Activated naive CD4-positive, alpha-beta T cell treated with anti-CD3 and anti-CD28 coated beads, Interleukin-2, amount 50 U/mL, for 72 hours (primary cell): ENCODE results near the gene RELN. TPM values are rescaled to one million over a fixed set of nuclear protein-coding genes. Genes with fewer than 3 reads are reported as not detected.
"Not testable (repeated sequence)": the region's sequence is repeated elsewhere in the genome, so short reads cannot be mapped to it uniquely, and the experiment has no call there.

Experiments
- ATAC-seq, 2 donors: fragments of 150-1000 bp; cut with Tn5 transposase; 2 replicates each; pipeline ENCODE4 v1.10.0; 2021; ENCODE audit warnings: mild to moderate bottlenecking in 2 of 2, moderate library complexity in 2 of 2
- DNase-seq, 2 donors: peaks; one replicate each; pipeline ENCODE4 v3.0.0; 2021 to 2022; ENCODE audit warnings: low spot score in 2 of 2
- H3K27ac Mint-ChIP-seq, 2 donors: one replicate each; pipeline ENCODE4 v1.8.0; 2022; ENCODE audit warnings: mild to moderate bottlenecking in 2 of 2, mixed read lengths in 2 of 2
- H3K36me3 Mint-ChIP-seq, 2 donors: one replicate each; pipeline ENCODE4 v1.8.0; 2022; ENCODE audit warnings: mixed read lengths in 2 of 2
- H3K9me3 Mint-ChIP-seq, 2 donors: one replicate each; pipeline ENCODE4 v1.8.0; 2022; ENCODE audit warnings: mixed read lengths in 2 of 2
- total RNA-seq, 2 donors: library from RNA; stranded (reverse); gene quantifications; one replicate each; pipeline ENCODE4 v1.2.3, GENCODE V29; 2022

Gene RELN
- total RNA-seq, 2 donors from 2014 or later, result not detected

DNA sequence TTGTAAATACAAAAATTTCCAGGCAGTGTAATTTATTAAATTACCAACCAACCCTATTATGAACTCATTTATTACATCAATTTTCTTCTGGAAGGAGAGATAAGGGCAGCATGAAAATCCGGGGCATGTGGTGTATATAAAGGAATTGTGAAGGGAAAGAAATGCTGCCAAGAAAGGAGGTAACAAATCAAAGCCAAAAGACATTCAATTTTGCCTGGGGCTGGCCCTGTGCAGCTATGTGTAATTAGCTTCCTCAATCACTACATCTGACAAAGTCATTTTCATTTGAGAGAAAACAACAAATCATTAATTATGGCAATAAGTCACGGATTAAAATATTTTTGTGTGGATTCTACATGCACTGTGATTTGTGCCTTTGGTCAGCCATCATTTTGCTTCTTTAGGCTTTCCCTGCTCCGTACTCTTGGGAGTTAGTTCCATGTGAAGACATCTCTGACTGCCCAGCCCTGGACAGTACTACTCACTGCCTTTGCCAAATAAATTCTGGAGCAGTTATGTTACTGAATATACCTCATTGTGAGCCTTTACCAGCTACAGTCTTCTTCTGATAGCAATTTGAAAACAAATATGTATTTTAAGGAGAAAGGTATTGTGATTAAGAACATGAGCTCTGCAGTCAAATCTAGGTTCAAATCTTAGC lies 191.7 kb downstream of the RELN start:
- no peaks in the 10 kb centered on the region for H3K36me3 Mint-ChIP-seq
- no peaks in the 10 kb centered on the region for H3K9me3 Mint-ChIP-seq
- ATAC-seq (no peak), DNase-seq (no peak)
- no peak overlapping the region for H3K27ac Mint-ChIP-seq

DNA sequence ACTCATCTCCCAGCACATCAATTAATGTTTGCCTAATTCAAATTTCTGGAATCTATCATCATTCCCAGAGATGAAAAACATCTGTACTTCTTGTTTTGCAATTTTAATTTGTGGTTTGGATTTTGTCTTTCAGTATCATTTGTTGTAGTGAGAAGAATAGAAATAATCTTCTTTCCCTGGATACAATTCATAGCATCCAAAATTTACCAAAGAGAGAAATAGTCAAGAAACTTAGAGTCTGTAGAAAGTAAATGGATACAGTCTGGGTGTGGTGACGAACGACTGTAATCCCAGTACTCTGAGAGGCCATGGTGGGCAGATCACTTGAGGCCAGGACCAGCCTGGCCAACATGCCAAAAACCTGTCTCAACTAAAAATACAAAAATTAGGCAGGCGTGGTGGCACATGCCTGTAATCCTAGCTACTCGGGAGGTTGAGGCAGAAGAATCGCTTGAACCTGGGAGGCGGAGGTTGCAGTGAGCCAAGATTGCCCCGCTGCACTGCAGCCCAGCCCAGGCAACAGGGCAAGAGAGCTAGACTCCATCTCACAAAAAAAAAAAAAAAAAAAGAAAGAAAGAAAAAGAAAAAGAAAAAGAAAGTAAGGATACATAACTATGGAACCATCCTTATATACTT lies 193.0 kb downstream of the RELN start:
- Mint-ChIP-seq H3K9me3 (no peaks in the 10 kb centered on the region), H3K36me3 (no peaks in the 10 kb centered on the region), H3K27ac (no peak overlapping the region)
- no peak for ATAC-seq
- DNase-seq, result no peak

DNA sequence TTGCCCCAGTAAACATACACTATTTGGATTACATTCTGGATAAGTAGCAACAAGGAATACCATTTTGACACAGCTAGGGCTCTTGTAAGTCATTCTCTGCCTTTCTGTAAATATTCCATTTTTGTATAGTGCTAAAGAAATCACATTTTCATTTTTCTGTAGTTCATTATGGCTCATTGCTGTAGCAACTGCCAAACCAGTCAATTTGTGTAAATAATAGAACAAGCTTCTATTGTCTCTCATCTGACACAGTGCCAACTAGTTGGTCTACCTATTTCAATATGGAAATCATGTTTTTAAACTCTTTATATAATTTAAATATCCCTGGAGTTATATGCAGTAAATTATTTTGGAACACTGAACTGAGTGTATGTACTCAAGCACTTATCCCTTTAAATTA lies 193.7 kb downstream of the RELN start:
- no peak for ATAC-seq
- Mint-ChIP-seq H3K9me3 (no peaks in the 10 kb centered on the region), H3K27ac (no peak overlapping the region), H3K36me3 (no peaks in the 10 kb centered on the region)
- DNase-seq, result no peak

DNA sequence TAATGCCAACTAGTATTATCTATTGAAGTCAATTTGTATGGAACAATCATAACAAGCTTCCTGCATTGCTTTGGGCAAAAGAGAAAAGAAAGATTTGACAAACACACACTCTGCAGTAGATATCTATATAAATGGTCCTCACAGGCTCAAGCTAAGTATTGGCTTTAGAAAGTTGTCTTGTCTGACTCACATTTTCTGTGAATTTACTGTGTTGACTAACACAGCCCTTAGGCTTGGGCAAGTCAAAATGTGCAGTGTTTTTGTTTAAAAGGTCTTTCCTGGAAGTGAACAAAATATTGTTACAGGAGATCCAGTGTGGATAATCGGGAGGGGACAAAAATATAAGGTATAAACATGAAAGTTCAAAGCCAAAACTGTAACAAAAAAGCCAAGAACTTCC lies 194.4 kb downstream of the RELN start:
- Mint-ChIP-seq H3K27ac (no peak overlapping the region), H3K9me3 (no peaks in the 10 kb centered on the region), H3K36me3 (no peaks in the 10 kb centered on the region)
- ATAC-seq, result peak in 1 of 2 donors; percentile 43
- DNase-seq, result no peak

DNA sequence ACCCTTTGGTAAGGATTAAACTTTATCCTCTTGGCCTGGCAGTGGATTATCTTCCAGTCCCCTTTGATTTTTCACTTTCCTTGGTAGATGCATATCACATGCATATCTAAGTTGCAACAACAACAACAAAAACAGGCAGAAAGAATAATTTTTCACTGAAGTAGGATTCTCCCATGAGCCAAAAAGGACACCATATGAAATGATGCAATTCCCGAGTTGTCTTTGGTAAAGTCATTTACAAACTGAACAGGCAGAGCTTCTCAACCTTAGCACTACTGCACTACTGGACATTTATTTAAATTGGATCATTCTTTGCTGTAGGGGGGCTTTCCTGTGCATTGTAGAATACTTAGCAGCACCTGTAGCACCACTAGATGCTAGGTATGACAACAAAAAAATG lies 195.0 kb downstream of the RELN start:
- ATAC-seq (no peak), DNase-seq (no peak)
- H3K27ac Mint-ChIP-seq, result no peak overlapping the region
- H3K9me3 Mint-ChIP-seq, result no peaks in the 10 kb centered on the region
- no peaks in the 10 kb centered on the region for H3K36me3 Mint-ChIP-seq

DNA sequence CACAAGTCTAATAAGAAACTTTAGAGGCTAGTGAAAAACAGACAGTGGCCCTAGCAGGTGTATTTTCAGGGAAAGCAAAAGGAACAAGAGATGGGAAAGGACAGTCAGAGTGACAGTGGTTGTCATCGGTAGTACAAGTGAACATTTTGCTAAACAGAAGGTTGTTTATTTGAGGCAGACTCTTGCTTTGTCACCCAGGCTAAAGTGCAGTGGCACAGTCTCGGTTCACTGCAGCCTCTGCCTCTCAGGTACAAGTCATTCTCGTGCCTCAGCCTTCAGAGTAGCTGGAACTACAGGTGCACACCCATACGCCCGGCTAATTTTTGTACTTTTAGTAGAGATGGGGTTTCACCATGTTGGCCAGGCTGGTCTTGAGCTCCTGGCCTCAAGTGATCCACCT lies 195.8 kb downstream of the RELN start:
- DNase-seq (no peak), ATAC-seq (no peak)
- no peak overlapping the region for H3K27ac Mint-ChIP-seq
- H3K36me3 Mint-ChIP-seq, result no peaks in the 10 kb centered on the region
- no peaks in the 10 kb centered on the region for H3K9me3 Mint-ChIP-seq

DNA sequence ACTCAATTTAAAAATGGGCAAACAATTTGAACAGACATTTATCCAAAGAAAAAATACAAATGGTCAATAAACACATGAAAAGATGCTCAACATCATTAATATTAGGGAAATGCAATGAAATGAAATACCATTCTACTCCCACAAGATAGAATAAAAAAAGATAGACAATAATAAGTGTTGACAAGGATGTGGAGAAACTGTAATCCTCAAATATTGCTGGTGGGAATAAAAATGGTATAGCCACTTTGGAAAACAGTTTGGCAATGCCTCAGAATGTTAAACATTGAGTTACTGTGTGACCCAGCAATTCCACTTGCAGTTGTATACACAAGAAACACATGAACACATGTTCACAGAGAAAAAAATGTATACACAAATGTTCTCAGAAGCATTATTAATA lies 197.6 kb downstream of the RELN start:
- DNase-seq (no peak), ATAC-seq (no peak)
- Mint-ChIP-seq H3K9me3 (peaks cover 4 to 6% of the 10 kb centered on the region in 2 donors), H3K27ac (no peak overlapping the region), H3K36me3 (no peaks in the 10 kb centered on the region)

DNA sequence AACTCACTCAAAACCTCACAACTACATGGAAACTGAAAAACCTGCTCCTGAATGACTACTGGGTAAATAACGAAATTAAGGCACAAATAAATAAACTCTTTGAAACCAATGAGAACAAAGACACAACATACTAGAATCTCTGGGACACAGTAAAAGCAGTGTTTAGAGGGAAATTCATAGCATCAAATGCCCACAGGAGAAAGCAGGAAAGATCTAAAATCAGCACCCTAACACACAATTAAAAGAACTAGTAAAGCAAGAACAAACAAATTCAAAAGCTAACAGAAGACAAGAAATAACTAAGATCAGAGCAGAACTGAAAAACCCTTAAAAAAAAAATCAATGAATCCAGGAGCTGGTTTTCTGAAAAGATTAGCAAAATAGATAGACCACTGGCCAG lies 202.4 kb downstream of the RELN start:
- H3K36me3 Mint-ChIP-seq, ATAC-seq, H3K27ac Mint-ChIP-seq, DNase-seq: not testable (repeated sequence)
- peaks cover 7 to 10% of the 10 kb centered on the region in 2 donors for H3K9me3 Mint-ChIP-seq

DNA sequence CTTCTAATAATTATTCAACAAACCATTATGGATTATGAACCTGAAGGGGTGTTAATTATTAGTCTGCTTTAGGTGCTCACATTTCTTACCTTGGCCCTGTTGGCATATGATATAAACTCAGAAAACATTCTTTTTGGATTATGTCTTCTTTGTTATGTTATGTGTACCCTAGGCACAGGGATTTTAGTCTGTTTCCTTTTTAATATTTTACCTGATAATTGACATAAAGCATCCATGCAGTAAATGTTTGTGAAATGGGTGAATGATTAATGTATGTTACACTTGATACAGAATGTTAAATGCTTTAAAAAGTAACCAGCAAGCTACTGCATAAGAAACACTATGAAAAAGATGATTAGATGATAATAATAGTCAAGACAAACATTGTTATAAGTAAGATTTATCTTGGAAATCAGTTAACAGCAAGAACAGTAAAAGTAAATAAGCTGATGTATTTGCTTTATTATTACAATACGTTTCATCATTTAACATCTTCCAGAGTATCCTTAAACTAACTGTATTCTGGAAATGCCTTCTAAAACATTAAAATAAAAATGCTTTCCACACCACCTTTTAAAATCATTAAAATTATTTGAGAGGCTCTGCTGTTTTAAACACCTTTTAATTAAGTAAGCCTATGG lies 204.7 kb downstream of the RELN start:
- Mint-ChIP-seq H3K9me3 (peaks cover 7 to 10% of the 10 kb centered on the region in 2 donors), H3K27ac (no peak overlapping the region), H3K36me3 (no peaks in the 10 kb centered on the region)
- no peak for DNase-seq
- ATAC-seq, result no peak

DNA sequence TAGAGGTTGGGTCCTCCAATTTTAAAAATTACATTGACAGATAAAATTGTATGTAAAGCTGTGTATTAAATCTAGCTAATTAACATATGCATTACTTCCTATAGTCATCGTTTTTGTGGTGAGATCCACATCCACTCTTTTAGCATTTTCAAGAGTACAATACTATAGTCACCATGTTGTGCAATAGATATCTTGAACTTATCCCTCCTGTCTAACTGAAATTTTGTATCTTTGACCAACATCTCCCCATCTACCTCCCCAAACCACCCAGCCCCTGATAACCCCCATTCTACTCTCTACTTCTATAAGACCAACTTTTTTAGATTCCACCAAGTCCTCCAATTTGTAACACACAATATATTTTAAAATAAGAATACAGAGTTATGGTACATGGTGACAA lies 208.0 kb downstream of the RELN start:
- H3K9me3 Mint-ChIP-seq, result no peaks in the 10 kb centered on the region
- no peak overlapping the region for H3K27ac Mint-ChIP-seq
- H3K36me3 Mint-ChIP-seq, result no peaks in the 10 kb centered on the region
- DNase-seq, result no peak
- ATAC-seq, result no peak

DNA sequence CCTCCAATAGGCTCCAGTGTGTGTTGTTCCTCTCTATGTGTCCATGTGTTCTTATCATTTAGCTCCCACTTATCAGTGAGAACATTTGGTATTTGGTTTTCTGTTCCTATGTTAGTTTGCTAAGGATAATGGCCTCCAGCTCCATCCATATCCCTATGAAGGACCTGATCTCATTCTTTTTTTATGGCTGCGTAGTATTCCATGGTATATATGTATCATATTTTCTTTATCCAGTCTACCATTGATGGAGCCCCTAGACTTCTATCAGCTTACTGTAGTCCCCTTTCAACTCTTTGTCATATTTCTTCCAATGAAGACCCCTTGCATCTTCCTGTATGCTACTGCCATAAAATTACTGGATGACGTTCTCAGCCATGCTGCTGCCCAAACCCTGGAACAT lies 208.9 kb downstream of the RELN start:
- not testable (repeated sequence) for ATAC-seq, H3K27ac Mint-ChIP-seq, DNase-seq, H3K36me3 Mint-ChIP-seq, H3K9me3 Mint-ChIP-seq

DNA sequence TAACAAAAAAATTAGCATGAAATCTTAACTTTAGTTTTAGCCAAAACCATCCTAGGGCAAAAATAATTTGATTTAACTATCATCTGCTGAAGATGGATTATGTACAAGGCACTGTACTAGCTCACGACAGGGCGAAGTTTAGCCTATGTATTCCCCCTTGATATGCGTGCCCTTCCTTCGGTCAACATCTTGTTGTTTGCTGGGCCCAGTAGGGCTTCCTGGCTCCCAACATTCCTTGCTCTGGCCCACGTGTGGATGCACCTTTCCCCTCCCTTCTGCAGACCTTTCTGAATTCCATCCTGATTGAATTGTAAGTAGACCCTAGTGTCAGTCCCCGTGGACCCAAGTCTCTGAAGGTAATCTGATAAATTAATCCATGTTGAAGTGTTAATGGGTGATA lies 212.0 kb downstream of the RELN start:
- no peaks in the 10 kb centered on the region for H3K36me3 Mint-ChIP-seq
- DNase-seq (no peak), ATAC-seq (no peak)
- H3K27ac Mint-ChIP-seq, result no peak overlapping the region
- H3K9me3 Mint-ChIP-seq, result no peaks in the 10 kb centered on the region

DNA sequence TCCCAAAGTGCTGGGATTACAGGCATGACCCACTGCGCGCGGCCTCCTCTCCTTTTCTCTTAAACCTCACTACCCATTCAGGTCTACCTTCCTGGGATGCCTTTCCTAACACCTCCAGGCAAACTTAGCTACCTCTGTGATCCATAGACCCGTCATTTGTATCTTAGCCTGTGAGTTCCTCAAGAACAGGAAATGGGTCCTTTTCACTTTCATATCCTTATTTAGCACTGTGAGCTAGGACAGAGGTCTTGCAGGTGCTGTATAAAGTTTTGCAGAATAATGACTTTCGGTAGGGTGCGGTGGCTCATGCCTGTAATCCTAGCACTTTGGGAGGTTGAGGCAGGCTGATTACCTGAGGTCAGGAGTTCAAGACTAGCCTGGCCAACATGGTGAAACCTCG lies 215.7 kb downstream of the RELN start:
- DNase-seq (no peak), ATAC-seq (no peak)
- Mint-ChIP-seq H3K27ac (no peak overlapping the region), H3K9me3 (no peaks in the 10 kb centered on the region), H3K36me3 (no peaks in the 10 kb centered on the region)

DNA sequence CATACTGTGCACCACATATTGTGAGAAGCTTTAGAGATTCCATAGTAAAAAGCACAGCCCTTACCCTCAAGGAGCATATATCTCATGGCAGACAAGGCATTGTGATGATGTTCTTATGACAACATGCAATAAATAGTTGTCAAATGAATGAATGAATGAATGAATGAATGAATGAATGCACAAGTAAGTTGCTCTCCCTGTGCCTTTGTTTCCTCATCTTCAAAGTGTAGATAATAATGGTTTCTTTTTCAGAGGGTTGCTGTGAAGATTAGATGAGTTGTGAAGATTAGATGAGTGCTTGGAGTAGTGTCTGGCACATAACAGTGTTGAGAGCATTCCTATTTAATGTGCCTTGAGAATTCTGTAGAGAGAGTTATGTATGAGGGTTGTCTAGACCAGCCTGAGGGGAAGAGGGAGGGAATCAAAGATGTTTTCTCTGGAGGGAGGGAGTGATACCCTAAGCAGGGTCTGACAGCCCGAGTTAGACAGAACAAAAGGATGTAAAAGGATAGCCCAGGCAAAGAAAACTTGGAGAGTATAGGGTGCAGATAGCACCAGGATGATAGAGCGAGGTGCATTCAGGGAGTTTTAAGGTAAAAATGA lies 217.2 kb downstream of the RELN start:
- Mint-ChIP-seq H3K9me3 (no peaks in the 10 kb centered on the region), H3K27ac (no peak overlapping the region), H3K36me3 (no peaks in the 10 kb centered on the region)
- ATAC-seq, result no peak
- no peak for DNase-seq

DNA sequence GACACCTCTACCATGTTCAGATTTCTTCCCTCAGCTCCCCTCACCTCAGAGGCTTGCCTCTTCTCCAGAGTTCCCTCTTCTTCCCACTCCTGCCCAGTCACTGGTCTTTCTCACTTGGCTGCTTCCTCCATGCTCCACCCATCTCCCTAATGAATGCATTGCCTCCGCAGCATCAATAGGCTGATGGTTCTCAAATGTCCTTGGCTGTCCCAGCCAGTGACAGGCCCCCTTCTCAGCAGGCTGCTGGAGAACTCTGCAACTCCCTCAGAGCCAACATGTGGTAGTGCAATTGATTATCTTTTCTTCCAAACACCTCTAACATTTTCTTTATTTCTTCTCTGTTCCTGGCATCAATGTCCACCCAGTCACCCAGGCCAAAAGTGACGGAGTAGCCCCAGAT lies 218.2 kb downstream of the RELN start:
- no peaks in the 10 kb centered on the region for H3K36me3 Mint-ChIP-seq
- no peaks in the 10 kb centered on the region for H3K9me3 Mint-ChIP-seq
- ATAC-seq (no peak), DNase-seq (no peak)
- H3K27ac Mint-ChIP-seq, result no peak overlapping the region

DNA sequence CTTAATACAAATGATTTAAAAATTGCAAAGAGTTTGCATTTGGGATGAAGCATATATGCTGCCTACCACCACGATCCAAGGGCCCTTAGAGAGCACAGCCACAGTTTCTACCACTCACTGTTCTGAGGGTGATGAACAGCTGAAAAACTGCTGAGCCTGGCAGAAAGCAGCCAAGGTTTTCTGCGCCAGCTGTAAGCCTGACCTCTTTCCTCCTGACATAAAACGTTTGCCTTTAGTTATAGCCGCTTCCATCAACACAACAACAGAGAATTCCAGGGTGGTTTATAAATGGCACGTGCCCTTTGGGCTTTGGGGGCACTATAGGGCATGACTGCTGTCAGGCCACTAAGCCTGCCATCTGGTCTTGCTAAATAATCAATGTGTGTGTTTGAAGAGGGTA lies 222.8 kb downstream of the RELN start:
- H3K9me3 Mint-ChIP-seq, result no peaks in the 10 kb centered on the region
- no peak overlapping the region for H3K27ac Mint-ChIP-seq
- DNase-seq (no peak), ATAC-seq (no peak)
- H3K36me3 Mint-ChIP-seq, result no peaks in the 10 kb centered on the region

DNA sequence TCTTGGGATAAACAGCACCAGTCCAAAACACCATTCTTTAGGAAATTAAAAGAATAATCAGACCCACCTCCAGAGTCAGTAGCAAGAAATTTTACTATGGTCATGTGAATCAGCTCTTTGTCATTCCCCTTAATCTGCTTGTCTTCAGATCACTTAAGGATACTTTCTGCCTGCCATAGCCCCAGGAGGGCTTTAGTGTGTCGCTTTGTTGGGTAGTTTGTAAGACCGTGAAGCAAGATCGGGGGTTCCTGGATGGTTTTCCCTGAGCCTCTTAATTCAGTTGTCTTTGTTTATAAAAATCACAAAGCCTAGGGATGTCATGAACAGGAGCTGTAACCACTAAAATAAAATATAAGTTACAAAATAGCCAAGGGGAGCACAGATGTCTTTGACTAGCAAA lies 223.6 kb downstream of the RELN start:
- ATAC-seq (no peak), DNase-seq (no peak)
- Mint-ChIP-seq H3K9me3 (no peaks in the 10 kb centered on the region), H3K36me3 (no peaks in the 10 kb centered on the region), H3K27ac (no peak overlapping the region)

DNA sequence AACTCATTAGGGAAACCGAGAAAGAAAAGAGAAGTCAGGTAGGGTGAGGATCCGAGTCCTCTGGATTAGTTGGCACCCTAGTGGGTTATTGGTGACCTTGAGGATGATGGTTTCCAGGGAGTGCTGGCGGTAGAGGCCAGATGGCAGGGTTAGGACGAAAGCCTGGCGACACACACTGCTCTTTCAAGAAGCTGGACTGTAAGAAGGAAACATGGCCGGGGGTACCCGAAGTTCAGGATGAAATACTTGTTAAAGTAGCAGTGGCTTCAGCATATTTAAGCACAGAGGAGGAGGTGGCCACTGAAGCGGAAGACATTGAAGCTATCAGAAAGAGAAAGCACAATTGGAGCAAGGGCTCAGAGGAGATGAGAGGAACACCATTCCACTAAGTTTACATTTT lies 224.6 kb downstream of the RELN start:
- H3K36me3 Mint-ChIP-seq, result no peaks in the 10 kb centered on the region
- no peaks in the 10 kb centered on the region for H3K9me3 Mint-ChIP-seq
- ATAC-seq (no peak), DNase-seq (no peak)
- no peak overlapping the region for H3K27ac Mint-ChIP-seq
